Sigmoid colon (tissue), 7 donors: ENCODE results near the gene PLIN4. TPM values are rescaled to one million over a fixed set of nuclear protein-coding genes. Genes with fewer than 3 reads are reported as not detected.

Experiments
- DNase-seq: peaks from one replicate; pipeline ENCODE4 v3.0.0-alpha.2; 2019
- H3K27ac ChIP-seq, 4 donors: fragments of 200-600 bp; sonication (generic); one replicate each; pipeline ENCODE4 v1.5.1; 2016 to 2019; ENCODE audit warnings: mild to moderate bottlenecking in 1 of 4
- H3K27me3 ChIP-seq, 3 donors: fragments of 200-600 bp; sonication (generic); one replicate each; pipeline ENCODE4 v1.5.1; 2019; ENCODE audit warnings: mild to moderate bottlenecking in 1 of 3
- H3K36me3 ChIP-seq, 4 donors: fragments of 200-600 bp; sonication (generic); one replicate each; pipeline ENCODE4 v1.5.1; 2016 to 2019
- H3K4me1 ChIP-seq, 4 donors: fragments of 200-600 bp; sonication (generic); one replicate each; pipeline ENCODE4 v1.5.1; 2017 to 2019
- H3K4me3 ChIP-seq, 4 donors: fragments of 200-600 bp; sonication (generic); one replicate each; pipeline ENCODE4 v1.5.1; 2017 to 2019; ENCODE audit warnings: mild to moderate bottlenecking in 2 of 4, moderate library complexity in 1 of 4
- H3K9me3 ChIP-seq, 4 donors: fragments of 200-600 bp in 3 of 4; sonication (generic) in 3 of 4; one replicate each; pipeline versions ENCODE4 v1.5.1 to v1.6.1; 2013 to 2019
- CTCF ChIP-seq, 4 experiments: fragments of 450-650 bp in 3 of 4; fragments of 200-600 bp in 1 of 4; IDR thresholded peaks; one replicate each; pipeline ENCODE4 v1.5.1; 2016 to 2019; ENCODE audit warnings: antibody characterized with exemption in 4 of 4, mild to moderate bottlenecking in 3 of 4, moderate library complexity in 2 of 4
- EP300 ChIP-seq, 4 donors: sonication (generic); formaldehyde crosslinking; IDR thresholded peaks; one replicate each; pipeline ENCODE4 v1.6.1; 2017; ENCODE audit warnings: antibody characterized with exemption in 4 of 4
- POLR2A ChIP-seq, 2 donors: fragments of 450-650 bp; IDR thresholded peaks; one replicate each; pipeline ENCODE4 v1.6.1; 2016; ENCODE audit warnings: antibody characterized with exemption in 2 of 2, mild to moderate bottlenecking in 2 of 2, moderate library complexity in 2 of 2
- POLR2AphosphoS5 ChIP-seq, 4 donors: sonication (generic); formaldehyde crosslinking; IDR thresholded peaks; one replicate each; pipeline ENCODE4 v1.6.1; 2017; ENCODE audit warnings: antibody characterized with exemption in 4 of 4
- WGBS, 2 donors: extraction: QIAGEN DNeasy Blood & Tissue Kit; methylation state at CpG; one replicate each; pipeline ENCODE4 v1.1.7; 2013; 5-methylcytosine and 5-hydroxymethylcytosine counted together
- intact Hi-C: fragments of 100-400 bp; cut with DNase I; formaldehyde crosslinking; loops from one replicate; pipeline ENCODE4 v1.15.1; 2023
- polyA plus RNA-seq, 3 donors: library from polyadenylated mRNA; stranded (reverse); fragments of 200-250 nt; gene quantifications; one replicate each; pipeline ENCODE4 v1.2.3, GENCODE V29; 2013
- total RNA-seq, 4 donors: library from RNA; depleted of rRNA; stranded (reverse); fragments of >200 nt; gene quantifications; one replicate each; pipeline ENCODE4 v1.1.0, GENCODE V29; 2016
- donor health status: healthy with polysubstance abuse.
- donor health status: Bipolar disorder and iron deficiency.
- donor health status: healthy.

PLIN4 gene
- total and polyA plus RNA-seq, 7 donors = 0.69 to 71.7 (median 41.3) TPM

GRCh38 chr19:4552525-4552819 lies 34.2 kb upstream of the PLIN4 start:
- DNase-seq = no peak
- Histone ChIP-seq H3K27ac (no peak overlapping the region), H3K27me3 (no peaks in the 10 kb centered on the region), H3K36me3 (no peaks in the 10 kb centered on the region), H3K4me1 (no peaks in the 10 kb centered on the region), H3K9me3 (no peaks in the 10 kb centered on the region), H3K4me3 (no peak overlapping the region)
- TF ChIP-seq EP300 (IDR thresholded peaks at IDR 0.05) (no peak), POLR2AphosphoS5 (IDR thresholded peaks at IDR 0.05) (no peak), CTCF (IDR thresholded peaks at IDR 0.05) (no peak), POLR2A (IDR thresholded peaks at IDR 0.05) (no peak)
- intact Hi-C loops = no loop called here
- WGBS, 2 donors = 29 to 78% methylated on average over 18 of the region's 18 CpGs

- 77 to 87% methylated on average over 26 of the region's 26 CpGs for WGBS, 2 donors
- DNase-seq = no peak
- H3K4me3 ChIP-seq = no peak overlapping the region
- TF ChIP-seq CTCF (IDR thresholded peaks at IDR 0.05) (no peak), POLR2A (IDR thresholded peaks at IDR 0.05) (no peak), POLR2AphosphoS5 (IDR thresholded peaks at IDR 0.05) (no peak), EP300 (IDR thresholded peaks at IDR 0.05) (no peak)
- intact Hi-C loops = no loop called here
- no peaks in the 10 kb centered on the region for H3K4me1 ChIP-seq
- H3K27me3 ChIP-seq = no peaks in the 10 kb centered on the region
- H3K36me3 ChIP-seq = no peaks in the 10 kb centered on the region
- no peak overlapping the region for H3K27ac ChIP-seq
- no peaks in the 10 kb centered on the region for H3K9me3 ChIP-seq
Observed at GRCh38 chr19:4550479-4551050, 32.3 kb upstream of the PLIN4 start.

DNA sequence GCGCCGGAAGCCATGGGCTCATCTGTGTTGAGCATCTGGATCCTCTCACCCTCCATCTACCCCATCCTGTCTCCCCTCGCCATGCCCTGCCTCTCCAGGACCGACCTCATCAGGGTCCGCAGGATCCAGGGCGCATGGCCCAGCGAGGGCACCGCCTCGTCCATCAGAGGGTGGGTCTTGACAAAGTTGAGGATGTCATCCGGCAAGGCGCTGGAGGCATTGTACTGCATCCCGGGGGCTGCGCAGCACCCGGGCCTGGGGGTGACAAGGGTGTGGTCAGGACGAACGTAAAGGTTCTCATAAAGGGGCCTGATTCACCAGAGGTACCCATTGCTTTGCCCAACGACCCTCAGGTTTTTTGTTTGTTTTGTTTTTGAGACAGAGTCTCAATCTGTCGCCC lies 31.7 kb upstream of the PLIN4 start:
- Histone ChIP-seq H3K36me3 (no peaks in the 10 kb centered on the region), H3K27ac (no peak overlapping the region), H3K4me1 (no peaks in the 10 kb centered on the region), H3K4me3 (no peak overlapping the region), H3K27me3 (no peaks in the 10 kb centered on the region), H3K9me3 (no peaks in the 10 kb centered on the region)
- no peak for DNase-seq
- intact Hi-C loops = no loop called here
- WGBS, 2 donors = 79 to 89% methylated on average over 18 of the region's 18 CpGs
- no peak for TF ChIP-seq EP300 (IDR thresholded peaks at IDR 0.05)
- TF ChIP-seq POLR2AphosphoS5 (IDR thresholded peaks at IDR 0.05) = no peak
- TF ChIP-seq CTCF (IDR thresholded peaks at IDR 0.05) = no peak
- no peak for TF ChIP-seq POLR2A (IDR thresholded peaks at IDR 0.05)

GRCh38 chr19:4548238-4548584 lies 29.9 kb upstream of the PLIN4 start:
- intact Hi-C loops = no loop called here
- H3K27me3 ChIP-seq = no peaks in the 10 kb centered on the region
- no peaks in the 10 kb centered on the region for H3K9me3 ChIP-seq
- no peaks in the 10 kb centered on the region for H3K36me3 ChIP-seq
- TF ChIP-seq POLR2A (IDR thresholded peaks at IDR 0.05) = no peak
- TF ChIP-seq POLR2AphosphoS5 (IDR thresholded peaks at IDR 0.05) = no peak
- TF ChIP-seq CTCF (IDR thresholded peaks at IDR 0.05) = no peak
- TF ChIP-seq EP300 (IDR thresholded peaks at IDR 0.05) = no peak
- DNase-seq = no peak
- H3K4me1 ChIP-seq = no peaks in the 10 kb centered on the region
- no peak overlapping the region for H3K27ac ChIP-seq
- WGBS, 2 donors = 20 to 68% methylated on average over 14 of the region's 14 CpGs
- H3K4me3 ChIP-seq = no peak overlapping the region
